ENCODE results near the gene KLRK1.
"Not testable (repeated sequence)": the region's sequence is repeated elsewhere in the genome, so short reads cannot be mapped to it uniquely, and the experiment has no call there.

KLRK1 gene

DNA sequence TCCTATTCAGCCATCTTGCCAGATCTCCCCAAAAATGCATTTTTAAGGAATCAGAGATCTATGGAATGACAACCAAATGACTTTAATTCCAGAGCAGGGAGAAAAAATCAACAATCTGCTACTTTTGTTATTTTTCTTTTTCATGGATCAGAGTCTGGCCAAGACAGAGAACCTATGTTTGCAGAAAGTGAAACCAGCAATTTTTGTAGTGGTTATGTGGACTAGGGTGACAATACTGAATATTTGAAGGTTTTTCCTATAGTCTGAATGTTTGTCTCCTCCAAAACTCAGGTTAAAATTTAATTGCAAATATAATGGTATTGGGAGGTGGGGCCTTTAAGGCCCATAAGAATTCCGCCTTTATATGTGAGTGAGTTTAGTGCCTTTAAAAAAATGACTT, 30.9 kb downstream of the KLRK1 start:
- TF ChIP-seq, protein P1, sequence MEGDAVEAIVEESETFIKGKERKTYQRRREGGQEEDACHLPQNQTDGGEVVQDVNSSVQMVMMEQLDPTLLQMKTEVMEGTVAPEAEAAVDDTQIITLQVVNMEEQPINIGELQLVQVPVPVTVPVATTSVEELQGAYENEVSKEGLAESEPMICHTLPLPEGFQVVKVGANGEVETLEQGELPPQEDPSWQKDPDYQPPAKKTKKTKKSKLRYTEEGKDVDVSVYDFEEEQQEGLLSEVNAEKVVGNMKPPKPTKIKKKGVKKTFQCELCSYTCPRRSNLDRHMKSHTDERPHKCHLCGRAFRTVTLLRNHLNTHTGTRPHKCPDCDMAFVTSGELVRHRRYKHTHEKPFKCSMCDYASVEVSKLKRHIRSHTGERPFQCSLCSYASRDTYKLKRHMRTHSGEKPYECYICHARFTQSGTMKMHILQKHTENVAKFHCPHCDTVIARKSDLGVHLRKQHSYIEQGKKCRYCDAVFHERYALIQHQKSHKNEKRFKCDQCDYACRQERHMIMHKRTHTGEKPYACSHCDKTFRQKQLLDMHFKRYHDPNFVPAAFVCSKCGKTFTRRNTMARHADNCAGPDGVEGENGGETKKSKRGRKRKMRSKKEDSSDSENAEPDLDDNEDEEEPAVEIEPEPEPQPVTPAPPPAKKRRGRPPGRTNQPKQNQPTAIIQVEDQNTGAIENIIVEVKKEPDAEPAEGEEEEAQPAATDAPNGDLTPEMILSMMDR (IDR thresholded peaks at IDR 0.05; ENCODE audit: extremely low read depth, insufficient read depth, missing control alignments) = no peak
- no peak for DNase-seq (ENCODE audit: low spot score)
- in situ Hi-C loops (cut with MboI; ENCODE audit: low pct_unique_long_range_greater_than_20kb, low sequenced_read_pairs, unreplicated experiment) = no loop called here

DNA sequence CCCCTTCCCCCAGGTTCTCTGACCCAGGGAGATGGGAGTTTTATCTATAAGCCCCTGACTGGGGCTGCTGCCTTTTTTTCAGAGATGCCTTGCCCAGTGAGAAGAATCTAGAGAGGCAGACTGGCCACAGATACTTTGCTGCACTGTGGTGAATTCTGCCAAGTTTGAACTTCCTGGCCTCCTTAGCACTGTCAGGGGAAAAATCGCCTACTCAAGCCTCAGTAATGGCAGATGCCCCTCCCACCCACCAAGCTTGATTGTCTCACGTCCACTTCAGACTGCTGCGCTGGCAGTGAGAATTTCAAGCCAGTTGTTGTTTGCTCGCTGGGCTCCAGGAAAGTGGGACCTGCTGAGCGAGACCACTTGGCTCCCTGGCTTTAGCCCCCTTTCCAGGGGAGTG, 31.7 kb downstream of the KLRK1 start:
- DNase-seq (ENCODE audit: low spot score) = no peak
- TF ChIP-seq, protein P1 (IDR thresholded peaks at IDR 0.05; ENCODE audit: extremely low read depth, insufficient read depth, missing control alignments) = no peak
- in situ Hi-C loops (cut with MboI; ENCODE audit: low pct_unique_long_range_greater_than_20kb, low sequenced_read_pairs, unreplicated experiment) = no loop called here

DNA sequence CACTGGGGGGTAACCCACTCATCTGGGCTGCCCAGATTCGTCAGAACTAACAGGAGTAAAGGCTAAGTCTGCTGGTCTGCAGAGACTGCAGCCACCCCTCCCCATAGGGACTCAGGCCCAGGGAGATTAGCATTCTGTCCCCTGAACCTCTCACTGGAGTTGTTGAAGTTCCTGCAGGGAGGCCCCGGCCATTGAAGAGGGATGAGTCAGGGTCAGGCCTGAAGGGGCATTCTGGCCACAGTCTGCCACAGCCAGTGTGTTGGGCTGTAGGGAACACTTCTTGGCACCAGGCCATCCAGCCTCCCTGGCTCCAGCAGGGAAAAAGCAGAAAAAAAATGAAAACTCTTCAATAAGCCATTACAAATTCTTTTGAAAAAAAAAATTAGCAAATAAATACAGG, 35.3 kb downstream of the KLRK1 start:
- in situ Hi-C loops (cut with MboI; ENCODE audit: low pct_unique_long_range_greater_than_20kb, low sequenced_read_pairs, unreplicated experiment) = no loop called here
- TF ChIP-seq, protein P1 (IDR thresholded peaks at IDR 0.05; ENCODE audit: extremely low read depth, insufficient read depth, missing control alignments) = no peak
- DNase-seq (ENCODE audit: low spot score) = no peak

DNA sequence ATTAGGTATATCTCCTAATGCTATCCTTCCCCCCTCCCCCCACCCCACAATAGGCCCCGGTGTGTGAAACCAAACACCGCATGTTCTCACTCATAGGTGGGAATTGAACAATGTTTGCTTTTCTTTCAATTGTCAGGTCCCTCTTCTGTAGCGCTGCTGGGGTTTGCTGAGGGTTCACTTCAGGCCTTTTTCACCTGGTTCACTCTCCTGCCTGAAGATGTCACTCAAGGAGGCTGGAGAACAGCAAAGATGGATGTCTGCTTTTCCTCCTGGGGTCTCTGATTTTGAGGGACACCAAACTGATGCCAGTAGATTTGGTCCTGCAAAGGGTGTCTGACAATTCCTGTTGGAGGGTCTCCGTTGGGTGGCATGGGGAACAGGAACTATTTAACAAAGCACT, 35.8 kb downstream of the KLRK1 start:
- in situ Hi-C loops (cut with MboI; ENCODE audit: low pct_unique_long_range_greater_than_20kb, low sequenced_read_pairs, unreplicated experiment) = no loop called here
- no peak for DNase-seq (ENCODE audit: low spot score)
- TF ChIP-seq, protein P1 (IDR thresholded peaks at IDR 0.05; ENCODE audit: extremely low read depth, insufficient read depth, missing control alignments) = no peak

DNA sequence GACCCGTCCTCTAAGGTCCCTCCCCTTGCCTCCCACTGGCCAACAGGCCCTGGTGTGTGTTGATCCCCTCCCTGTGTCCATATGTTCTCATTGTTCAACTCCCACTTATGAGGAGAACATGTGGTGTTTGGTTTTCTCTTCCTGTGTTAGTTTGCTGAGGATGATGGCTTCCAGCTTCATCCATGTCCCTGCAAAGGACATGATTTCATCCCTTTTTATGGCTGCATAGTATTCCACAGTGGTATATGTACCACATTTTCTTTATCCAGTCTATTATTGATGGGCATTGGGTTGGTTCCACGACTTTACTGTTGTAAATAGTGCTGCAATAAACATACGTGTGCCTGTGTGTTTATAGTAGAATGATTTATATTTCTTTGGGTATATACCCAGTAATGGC, 38.4 kb downstream of the KLRK1 start:
- DNase-seq (ENCODE audit: low spot score); in situ Hi-C loops (cut with MboI; ENCODE audit: low pct_unique_long_range_greater_than_20kb, low sequenced_read_pairs, unreplicated experiment): not testable (repeated sequence)

DNA sequence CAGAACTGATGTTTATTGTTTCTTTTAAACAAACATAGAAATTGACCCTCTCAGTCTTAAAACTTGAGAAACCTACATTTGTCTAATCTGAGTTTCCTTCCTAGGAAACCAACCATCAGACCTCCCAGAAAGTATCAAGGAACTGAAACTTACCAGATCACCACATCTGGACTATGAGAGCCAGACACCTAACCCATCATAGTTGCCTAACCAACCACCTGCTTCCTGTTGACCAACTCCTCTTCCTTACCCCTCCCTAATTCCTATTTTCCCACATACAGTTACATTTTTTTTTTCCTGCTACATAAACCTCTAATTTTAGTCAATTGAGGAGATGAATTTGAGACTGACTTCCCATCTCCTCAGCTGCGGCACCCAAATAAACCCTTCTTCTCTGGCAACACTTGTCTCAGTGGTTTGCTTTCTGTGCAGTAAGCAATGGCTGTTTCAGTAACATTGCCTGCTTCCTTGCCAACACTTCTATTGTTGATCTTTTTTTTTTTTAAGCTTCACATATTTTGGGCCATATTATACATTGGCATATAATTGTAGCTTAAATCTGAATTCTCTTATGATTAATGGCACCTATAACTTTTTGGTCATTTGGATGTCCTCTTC, 47.8 kb downstream of the KLRK1 start:
- TF ChIP-seq, protein P1 (IDR thresholded peaks at IDR 0.05; ENCODE audit: extremely low read depth, insufficient read depth, missing control alignments) = no peak
- in situ Hi-C loops (cut with MboI; ENCODE audit: low pct_unique_long_range_greater_than_20kb, low sequenced_read_pairs, unreplicated experiment) = no loop called here
- no peak for DNase-seq (ENCODE audit: low spot score)

DNA sequence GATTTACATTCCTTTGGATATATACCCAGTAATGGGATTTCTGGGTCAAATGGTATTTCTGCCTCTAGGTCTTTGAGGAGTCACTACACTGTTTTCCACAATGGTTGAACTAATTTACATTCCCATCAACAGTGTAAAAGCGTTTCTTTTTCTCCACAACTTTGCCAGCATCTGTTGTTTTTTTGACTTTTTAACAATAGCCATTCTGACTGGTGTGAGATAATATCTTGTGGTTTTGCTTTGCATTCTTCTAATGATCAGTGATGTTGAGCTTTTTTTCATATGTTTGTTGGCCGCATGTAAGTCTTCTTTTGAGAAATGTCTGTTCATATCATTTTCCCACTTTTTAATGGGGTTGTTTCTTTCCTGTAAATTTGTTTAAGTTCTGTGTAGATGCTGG, 48.9 kb downstream of the KLRK1 start:
- in situ Hi-C loops (cut with MboI; ENCODE audit: low pct_unique_long_range_greater_than_20kb, low sequenced_read_pairs, unreplicated experiment); DNase-seq (ENCODE audit: low spot score): not testable (repeated sequence)

Data from GM13977 (cell line).